Measurements from ENCODE around the gene PRKD2.

- no peak for TF ChIP-seq CTCF (IDR thresholded peaks at IDR 0.05)
- no peak for TF ChIP-seq POLR2A (IDR thresholded peaks at IDR 0.05)
These were observed 66.5 kb downstream of the PRKD2 start for GRCh38 chr19:46650445-46650844.
